ENCODE results near the gene ADRA2C.

DNA sequence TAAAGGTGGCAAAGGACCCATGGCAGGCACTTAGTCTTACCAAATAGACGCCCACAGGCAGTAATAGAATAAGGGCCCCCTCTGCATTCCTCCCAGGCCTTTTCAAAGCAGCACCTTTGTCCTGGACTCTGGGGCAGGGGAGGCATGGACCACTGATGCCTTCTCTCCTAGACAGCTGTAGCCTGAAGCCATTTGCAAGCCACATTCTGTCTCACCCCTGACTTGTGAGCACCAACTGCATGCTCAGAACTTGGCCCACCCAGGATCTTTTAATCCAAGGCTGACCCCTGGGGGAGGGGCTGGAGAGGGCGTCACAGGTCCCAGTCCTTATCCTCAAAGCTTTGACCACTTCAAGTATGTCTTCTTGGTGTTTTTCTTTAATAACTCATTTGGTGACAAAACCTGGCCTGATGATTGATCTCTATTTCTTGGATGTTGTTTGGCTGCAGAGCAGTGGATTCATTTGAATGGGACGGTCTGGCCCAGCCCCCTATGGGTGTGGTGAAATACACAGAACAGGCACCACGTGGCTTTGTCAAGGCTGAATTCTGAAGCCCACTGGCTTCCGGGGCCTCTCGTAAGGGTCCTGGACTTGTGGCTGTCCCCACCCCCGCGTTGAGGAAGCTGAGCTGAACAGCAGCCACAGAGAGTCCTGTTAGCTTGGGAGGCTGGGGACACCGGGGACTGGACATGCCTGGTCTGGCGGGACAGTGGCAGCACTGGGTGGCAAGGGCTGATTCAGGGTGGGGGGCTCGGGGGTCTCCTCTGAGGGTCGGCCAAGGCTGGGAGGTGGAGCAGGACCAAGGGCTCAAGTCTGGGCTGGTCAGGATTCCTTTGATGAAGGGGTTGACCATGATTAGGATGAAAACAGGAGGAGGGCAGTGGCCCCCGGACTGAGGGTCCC, 36.6 kb downstream of the ADRA2C start:
- no peak for TF ChIP-seq EZH2 (conservative IDR thresholded peaks at IDR 0.05; ENCODE audit: low read depth, low read length)
- no peak for TF ChIP-seq SRF (IDR thresholded peaks at IDR 0.05; ENCODE audit: low read depth, low read length)
- TF ChIP-seq, protein P1, sequence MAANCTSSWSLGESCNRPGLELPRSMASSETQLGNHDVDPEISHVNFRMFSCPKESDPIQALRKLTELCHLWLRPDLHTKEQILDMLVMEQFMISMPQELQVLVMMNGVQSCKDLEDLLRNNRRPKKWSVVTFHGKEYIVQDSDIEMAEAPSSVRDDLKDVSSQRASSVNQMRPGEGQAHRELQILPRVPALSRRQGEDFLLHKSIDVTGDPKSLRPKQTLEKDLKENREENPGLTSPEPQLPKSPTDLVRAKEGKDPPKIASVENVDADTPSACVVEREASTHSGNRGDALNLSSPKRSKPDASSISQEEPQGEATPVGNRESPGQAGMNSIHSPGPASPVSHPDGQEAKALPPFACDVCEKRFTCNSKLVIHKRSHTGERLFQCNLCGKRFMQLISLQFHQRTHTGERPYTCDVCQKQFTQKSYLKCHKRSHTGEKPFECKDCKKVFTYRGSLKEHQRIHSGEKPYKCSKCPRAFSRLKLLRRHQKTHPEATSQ (CRISPR knock-in tag; IDR thresholded peaks at IDR 0.05; ENCODE audit: borderline replicate concordance), result no peak
- no peak for TF ChIP-seq MAZ (IDR thresholded peaks at IDR 0.05; ENCODE audit: borderline replicate concordance, low read depth, low read length)
- 0 out of 2 replicates have a peak, but pooled peaks have one; percentile 22 for TF ChIP-seq MAZ (CRISPR knock-in tag; IDR thresholded peaks at IDR 0.05; ENCODE audit: low read depth)
- TF ChIP-seq, protein P2, sequence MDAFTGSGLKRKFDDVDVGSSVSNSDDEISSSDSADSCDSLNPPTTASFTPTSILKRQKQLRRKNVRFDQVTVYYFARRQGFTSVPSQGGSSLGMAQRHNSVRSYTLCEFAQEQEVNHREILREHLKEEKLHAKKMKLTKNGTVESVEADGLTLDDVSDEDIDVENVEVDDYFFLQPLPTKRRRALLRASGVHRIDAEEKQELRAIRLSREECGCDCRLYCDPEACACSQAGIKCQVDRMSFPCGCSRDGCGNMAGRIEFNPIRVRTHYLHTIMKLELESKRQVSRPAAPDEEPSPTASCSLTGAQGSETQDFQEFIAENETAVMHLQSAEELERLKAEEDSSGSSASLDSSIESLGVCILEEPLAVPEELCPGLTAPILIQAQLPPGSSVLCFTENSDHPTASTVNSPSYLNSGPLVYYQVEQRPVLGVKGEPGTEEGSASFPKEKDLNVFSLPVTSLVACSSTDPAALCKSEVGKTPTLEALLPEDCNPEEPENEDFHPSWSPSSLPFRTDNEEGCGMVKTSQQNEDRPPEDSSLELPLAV (CRISPR knock-in tag; conservative IDR thresholded peaks at IDR 0.05; ENCODE audit: low read depth), result no peak
- TF ChIP-seq, protein P3, sequence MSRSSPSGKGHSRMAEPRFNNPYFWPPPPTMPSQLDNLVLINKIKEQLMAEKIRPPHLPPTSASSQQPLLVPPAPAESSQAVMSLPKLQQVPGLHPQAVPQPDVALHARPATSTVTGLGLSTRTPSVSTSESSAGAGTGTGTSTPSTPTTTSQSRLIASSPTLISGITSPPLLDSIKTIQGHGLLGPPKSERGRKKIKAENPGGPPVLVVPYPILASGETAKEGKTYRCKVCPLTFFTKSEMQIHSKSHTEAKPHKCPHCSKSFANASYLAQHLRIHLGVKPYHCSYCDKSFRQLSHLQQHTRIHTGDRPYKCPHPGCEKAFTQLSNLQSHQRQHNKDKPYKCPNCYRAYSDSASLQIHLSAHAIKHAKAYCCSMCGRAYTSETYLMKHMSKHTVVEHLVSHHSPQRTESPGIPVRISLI (CRISPR knock-in tag; IDR thresholded peaks at IDR 0.05; ENCODE audit: borderline replicate concordance), result no peak
- TF ChIP-seq, protein P4, sequence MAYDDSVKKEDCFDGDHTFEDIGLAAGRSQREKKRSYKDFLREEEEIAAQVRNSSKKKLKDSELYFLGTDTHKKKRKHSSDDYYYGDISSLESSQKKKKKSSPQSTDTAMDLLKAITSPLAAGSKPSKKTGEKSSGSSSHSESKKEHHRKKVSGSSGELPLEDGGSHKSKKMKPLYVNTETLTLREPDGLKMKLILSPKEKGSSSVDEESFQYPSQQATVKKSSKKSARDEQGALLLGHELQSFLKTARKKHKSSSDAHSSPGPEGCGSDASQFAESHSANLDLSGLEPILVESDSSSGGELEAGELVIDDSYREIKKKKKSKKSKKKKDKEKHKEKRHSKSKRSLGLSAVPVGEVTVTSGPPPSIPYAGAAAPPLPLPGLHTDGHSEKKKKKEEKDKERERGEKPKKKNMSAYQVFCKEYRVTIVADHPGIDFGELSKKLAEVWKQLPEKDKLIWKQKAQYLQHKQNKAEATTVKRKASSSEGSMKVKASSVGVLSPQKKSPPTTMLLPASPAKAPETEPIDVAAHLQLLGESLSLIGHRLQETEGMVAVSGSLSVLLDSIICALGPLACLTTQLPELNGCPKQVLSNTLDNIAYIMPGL (CRISPR knock-in tag; IDR thresholded peaks at IDR 0.05; ENCODE audit: borderline replicate concordance in 1 of 2, low read depth in 1 of 2), result no peak
- TF ChIP-seq, protein P5, sequence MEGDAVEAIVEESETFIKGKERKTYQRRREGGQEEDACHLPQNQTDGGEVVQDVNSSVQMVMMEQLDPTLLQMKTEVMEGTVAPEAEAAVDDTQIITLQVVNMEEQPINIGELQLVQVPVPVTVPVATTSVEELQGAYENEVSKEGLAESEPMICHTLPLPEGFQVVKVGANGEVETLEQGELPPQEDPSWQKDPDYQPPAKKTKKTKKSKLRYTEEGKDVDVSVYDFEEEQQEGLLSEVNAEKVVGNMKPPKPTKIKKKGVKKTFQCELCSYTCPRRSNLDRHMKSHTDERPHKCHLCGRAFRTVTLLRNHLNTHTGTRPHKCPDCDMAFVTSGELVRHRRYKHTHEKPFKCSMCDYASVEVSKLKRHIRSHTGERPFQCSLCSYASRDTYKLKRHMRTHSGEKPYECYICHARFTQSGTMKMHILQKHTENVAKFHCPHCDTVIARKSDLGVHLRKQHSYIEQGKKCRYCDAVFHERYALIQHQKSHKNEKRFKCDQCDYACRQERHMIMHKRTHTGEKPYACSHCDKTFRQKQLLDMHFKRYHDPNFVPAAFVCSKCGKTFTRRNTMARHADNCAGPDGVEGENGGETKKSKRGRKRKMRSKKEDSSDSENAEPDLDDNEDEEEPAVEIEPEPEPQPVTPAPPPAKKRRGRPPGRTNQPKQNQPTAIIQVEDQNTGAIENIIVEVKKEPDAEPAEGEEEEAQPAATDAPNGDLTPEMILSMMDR (CRISPR knock-in tag; IDR thresholded peaks at IDR 0.05), result no peak

Data from HepG2 (cell line).